Ramos (cell line): Measurements from ENCODE around the gene IMMP2L.

ENCODE experiments used
- in situ Hi-C: fragments of 300-500 bp; cut with MboI; formaldehyde crosslinking; loops from one replicate; pipeline ENCODE4 v1.14.3; 2022; ENCODE audit warnings: low sequenced_read_pairs; ENCODE audit not compliant: unreplicated experiment

Gene IMMP2L

GRCh38 chr7:111071556-111071955, 490.7 kb downstream of the IMMP2L start:
- in situ Hi-C loops = no loop called here

DNA sequence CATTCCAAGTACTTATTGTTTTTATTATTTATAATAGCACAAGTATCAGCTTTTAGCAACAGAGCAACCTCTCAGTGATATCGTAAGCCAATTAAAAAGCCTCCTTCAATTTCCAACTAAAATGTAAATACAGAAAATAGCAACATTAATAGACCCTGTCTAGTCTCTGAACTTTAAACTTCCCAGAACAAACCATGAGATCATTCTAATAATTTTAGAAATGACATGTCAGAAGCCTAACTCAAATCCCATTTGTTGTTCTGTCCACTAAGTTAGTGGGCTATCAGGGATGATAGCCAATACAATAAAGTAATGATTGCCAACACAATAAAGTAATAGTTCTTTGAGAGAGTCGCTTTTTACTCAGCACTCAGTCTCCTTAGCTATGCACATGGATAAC, 493.7 kb downstream of the IMMP2L start:
- in situ Hi-C loops = no loop called here

GRCh38 chr7:111067682-111068081, 494.6 kb downstream of the IMMP2L start:
- in situ Hi-C loops = no loop called here

GRCh38 chr7:111067251-111067650, 495.0 kb downstream of the IMMP2L start:
- in situ Hi-C loops = no loop called here

DNA sequence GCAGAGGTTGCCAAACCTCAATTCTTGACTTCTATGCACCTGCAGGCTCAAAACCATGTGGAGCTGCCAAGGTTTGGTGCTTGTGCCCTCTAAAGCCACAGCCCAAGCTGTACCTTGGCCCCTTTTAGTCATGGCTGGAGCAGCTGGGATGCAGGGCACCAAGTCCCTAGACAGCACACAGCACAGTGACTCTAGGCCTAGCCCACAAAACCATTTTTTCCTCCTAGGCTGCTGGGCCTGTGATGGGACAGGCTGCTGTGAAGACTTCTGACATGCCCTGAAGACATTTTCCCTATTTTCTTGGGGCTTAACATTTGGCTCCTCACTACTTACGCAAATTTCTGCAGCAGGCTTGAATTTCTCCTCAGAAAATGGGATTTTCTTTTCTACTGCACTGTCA, 499.1 kb downstream of the IMMP2L start:
- in situ Hi-C loops = no loop called here

DNA sequence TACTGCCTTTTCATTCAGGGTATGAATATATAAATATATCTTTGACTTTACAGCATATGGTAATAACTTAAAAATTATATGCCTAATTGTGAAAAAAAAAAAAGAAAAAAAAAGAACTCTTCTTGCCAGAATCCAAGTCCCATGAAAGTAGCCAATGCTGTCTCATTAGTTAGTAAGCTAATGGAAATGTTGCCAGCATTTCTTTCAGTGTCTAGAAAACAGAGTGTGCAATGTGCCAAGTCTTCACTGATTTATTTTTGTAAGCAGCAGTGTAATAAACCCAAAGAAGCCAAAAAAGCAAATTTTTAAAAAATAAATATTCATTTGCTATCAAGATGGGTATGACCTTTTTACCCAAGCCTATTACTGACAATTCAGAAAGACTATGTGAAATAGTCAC, 502.5 kb downstream of the IMMP2L start:
- in situ Hi-C loops = no loop called here

DNA sequence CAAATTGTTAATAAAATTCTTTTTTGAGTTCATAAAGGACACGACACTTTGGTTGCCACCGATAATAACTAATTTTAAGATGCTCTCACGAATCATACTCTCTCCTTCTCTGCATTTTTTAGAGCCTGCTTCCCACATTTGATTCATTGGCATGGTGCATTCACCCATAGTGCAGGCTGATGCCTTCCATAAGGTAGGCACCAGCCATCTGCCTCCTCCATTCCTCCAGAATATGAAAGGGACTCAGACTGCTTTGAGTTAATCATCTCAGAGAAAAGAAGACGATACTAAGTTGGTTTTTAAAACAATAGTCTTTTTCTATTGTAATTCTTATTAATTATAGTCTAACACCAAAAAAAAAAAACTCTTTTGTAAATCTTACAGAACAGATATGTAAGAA, 505.2 kb downstream of the IMMP2L start:
- in situ Hi-C loops = no loop called here

DNA sequence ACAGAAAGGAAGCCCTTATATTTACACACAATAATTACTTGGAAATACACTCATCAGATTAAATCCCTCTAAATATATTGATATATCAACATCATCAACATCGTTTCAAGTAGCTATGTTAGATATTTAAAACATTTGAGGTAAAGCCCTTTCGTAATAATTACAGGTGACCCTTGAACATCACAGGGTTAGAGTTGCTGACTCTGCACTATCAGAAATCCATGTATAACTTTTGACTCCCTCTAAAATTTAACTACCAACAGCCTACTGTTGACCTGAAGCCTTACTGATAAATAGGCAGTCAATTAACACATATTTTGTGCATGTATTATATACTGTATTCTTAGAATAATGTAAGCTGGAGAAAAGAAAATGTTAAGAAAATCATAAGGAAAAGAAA, 505.9 kb downstream of the IMMP2L start:
- in situ Hi-C loops = no loop called here

- in situ Hi-C loops = no loop called here
These were observed 509.3 kb downstream of the IMMP2L start for GRCh38 chr7:111053035-111053434.

GRCh38 chr7:111051832-111052231, 510.5 kb downstream of the IMMP2L start:
- in situ Hi-C loops = no loop called here

DNA sequence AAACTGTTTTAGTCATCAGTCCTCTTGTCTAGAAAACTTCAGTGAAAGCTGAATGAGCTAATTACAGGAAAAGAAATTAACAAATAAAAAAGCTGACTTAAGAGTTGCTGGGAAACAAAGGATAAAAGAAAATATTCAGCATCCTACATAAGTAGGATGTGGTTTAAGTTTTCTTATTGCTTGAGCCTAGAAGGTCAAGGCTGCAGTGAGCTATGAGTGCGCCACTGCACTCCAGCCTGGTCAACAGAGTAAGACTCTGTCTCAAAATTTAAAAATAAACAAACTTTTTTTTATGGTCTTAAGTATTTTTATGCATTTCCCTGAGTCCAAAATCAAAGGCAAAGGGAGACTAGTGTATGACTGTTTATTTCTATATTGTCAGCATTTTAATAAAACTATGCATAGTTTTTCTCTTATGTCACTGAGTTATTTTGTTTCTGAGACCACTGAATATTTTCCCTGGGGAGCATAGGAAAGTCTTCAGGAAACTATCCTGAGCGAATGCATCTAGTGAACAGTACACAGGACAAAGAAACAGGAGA, 511.3 kb downstream of the IMMP2L start:
- in situ Hi-C loops = no loop called here

GRCh38 chr7:111049971-111050680, 512.2 kb downstream of the IMMP2L start:
- in situ Hi-C loops = no loop called here

GRCh38 chr7:111047595-111047994, 514.7 kb downstream of the IMMP2L start:
- in situ Hi-C loops = no loop called here

DNA sequence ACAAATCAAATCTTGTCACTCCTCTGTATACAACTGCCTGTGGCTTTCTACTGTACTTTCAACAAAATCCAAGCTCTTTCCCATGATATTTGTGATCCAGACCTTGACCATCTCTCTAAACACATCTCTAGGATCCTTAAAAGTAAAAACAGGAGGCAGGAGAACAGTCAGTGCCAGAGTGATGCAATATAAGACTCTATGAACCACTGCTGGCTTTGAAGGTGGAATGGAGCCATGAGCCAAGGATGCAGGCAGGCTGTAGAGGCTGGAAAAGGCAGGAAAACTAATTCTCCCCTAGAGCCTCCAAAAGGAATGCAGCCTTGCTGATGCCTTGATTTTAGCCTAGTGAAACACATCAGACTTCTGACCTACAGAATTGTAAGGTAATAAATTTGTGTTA, 516.8 kb downstream of the IMMP2L start:
- in situ Hi-C loops = no loop called here

- in situ Hi-C loops = no loop called here
These were observed 518.7 kb downstream of the IMMP2L start for GRCh38 chr7:111043561-111043960.

- in situ Hi-C loops = no loop called here
These were observed 519.5 kb downstream of the IMMP2L start for GRCh38 chr7:111042842-111043241.

- in situ Hi-C loops = no loop called here
These were observed 520.7 kb downstream of the IMMP2L start for GRCh38 chr7:111041577-111041976.

- in situ Hi-C loops = no loop called here
These were observed 524.1 kb downstream of the IMMP2L start for GRCh38 chr7:111038185-111038584.

- in situ Hi-C loops = no loop called here
These were observed 530.4 kb downstream of the IMMP2L start for GRCh38 chr7:111031916-111032315.

DNA sequence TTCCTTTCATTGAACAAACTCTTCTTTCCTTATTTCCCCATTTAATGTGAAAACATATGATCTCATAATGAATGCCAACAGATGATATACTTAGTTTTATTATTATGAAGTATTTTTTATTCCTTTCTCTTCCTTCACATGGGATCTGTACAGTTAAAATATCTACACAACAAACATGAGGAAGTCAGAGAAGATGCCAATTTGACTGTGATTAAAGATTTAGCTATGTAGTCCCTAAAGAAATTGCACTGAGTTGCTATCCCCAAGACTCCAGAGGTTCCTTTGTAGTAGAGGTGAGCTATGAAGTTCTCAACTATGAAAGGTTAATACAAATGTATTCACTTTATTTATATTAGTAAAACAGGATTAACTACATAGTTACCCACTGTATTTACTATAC, 532.0 kb downstream of the IMMP2L start:
- in situ Hi-C loops = no loop called here

DNA sequence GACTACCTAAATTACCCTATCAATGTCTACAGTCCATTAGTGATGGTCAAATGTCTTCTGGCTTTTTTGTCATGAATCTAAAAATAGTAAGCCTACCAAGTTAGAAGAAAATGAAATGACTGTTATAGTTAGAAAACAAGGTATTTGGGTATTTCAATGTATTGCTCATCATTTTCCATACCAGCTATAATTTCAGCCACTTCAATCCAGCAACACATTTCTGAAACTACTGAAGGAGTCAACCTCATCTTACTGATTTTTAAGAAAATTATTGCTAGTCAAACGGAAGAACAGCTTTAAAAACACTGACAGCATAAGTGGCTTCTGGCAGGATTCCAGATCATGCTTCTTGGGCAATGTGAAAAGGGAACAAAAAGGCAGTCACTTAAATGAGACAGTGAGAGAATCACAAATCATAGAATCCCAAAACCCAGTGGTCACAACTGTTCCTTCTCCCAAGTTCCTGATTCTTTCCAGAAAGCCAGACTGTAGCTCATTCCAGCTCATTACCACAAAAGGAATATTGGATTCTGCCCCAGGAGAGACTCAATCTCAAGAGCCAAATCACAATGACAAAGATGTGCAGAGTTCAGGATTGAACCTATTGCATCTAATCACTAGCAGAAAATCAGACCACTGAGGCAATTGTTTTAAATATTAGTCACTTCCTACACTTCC, 532.6 kb downstream of the IMMP2L start:
- in situ Hi-C loops = no loop called here

GRCh38 chr7:111029141-111029572, 533.1 kb downstream of the IMMP2L start:
- in situ Hi-C loops = no loop called here
